Measurements from ENCODE around the gene IGSF11.

DNA sequence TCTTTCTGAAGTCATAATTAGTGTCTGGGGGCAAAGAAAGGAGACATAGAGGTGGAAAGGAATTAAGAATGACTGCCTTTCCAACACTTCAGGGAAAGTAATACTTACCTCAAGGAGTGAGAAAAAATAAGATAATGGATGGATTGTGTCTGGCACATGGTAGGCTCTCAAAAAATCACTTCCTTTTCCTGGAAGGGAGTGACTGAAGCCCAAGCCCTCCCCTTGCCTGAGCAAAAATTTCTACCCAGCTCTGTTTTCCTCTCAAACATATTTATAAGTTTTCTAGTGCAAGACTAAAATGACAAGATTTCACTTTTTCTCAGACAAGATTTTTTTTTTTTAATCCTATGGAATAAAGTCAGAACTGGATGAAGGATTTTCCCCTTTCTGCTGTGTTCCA is 145.0 kb downstream of the IGSF11 start:
- TF ChIP-seq, protein P1, sequence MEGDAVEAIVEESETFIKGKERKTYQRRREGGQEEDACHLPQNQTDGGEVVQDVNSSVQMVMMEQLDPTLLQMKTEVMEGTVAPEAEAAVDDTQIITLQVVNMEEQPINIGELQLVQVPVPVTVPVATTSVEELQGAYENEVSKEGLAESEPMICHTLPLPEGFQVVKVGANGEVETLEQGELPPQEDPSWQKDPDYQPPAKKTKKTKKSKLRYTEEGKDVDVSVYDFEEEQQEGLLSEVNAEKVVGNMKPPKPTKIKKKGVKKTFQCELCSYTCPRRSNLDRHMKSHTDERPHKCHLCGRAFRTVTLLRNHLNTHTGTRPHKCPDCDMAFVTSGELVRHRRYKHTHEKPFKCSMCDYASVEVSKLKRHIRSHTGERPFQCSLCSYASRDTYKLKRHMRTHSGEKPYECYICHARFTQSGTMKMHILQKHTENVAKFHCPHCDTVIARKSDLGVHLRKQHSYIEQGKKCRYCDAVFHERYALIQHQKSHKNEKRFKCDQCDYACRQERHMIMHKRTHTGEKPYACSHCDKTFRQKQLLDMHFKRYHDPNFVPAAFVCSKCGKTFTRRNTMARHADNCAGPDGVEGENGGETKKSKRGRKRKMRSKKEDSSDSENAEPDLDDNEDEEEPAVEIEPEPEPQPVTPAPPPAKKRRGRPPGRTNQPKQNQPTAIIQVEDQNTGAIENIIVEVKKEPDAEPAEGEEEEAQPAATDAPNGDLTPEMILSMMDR (conservative IDR thresholded peaks at IDR 0.05; ENCODE audit: low read depth, low read length): no peak
- no peak for TF ChIP-seq EZH2 (IDR thresholded peaks at IDR 0.05; ENCODE audit: low read length, unreplicated experiment)
- TF ChIP-seq EZH2phosphoT487 (IDR thresholded peaks at IDR 0.05; ENCODE audit: borderline replicate concordance, low read length): no peak
